IMR-90 (cell line): ENCODE data around the gene HOXD12. TPM values are rescaled to one million over a fixed set of nuclear protein-coding genes. Genes with fewer than 3 reads are reported as not detected.

Experiments
- ATAC-seq: fragments of 200-7000 bp; cut with Tn5 transposase; 2 replicates; pipeline ENCODE4 v1.9.1; 2020; ENCODE audit warnings: low read depth, mild to moderate bottlenecking, moderate library complexity
- BruUV-seq: library from RNA; stranded (reverse); fragments of 400-500 nt; replicated peaks from 2 replicates; lab custom pipeline; 2021; lab: Mats Ljungman, UMichigan
- CTCF ChIA-PET: fragments of 300-600 bp; formaldehyde crosslinking; extraction: SDS; loops from one replicate; lab custom pipeline; 2021; ENCODE audit warnings: antibody characterized with exemption; lab: Yijun Ruan, JAX
- POLR2A ChIA-PET: fragments of 300-600 bp; sonication (Branson Sonifier 250); formaldehyde crosslinking; loops from one replicate; lab custom pipeline; 2022; ENCODE audit warnings: antibody characterized with exemption; ENCODE audit not compliant: unreplicated experiment; lab: Charles Lee
- DNase-seq: peaks from one replicate; pipeline ENCODE4 v3.0.0; 2013
- H2AFZ ChIP-seq: replicated peaks from 2 replicates; pipeline ENCODE3; 2013; ENCODE audit warnings: low read length, mild to moderate bottlenecking; ENCODE audit not compliant: poor library complexity
- H2AK5ac ChIP-seq: 2 replicates; pipeline ENCODE4 v1.6.1; 2013; ENCODE audit warnings: low read depth, low read length, inconsistent platforms
- H2AK9ac ChIP-seq: replicated peaks from 2 replicates; pipeline ENCODE3; 2013; ENCODE audit warnings: mild to moderate bottlenecking, low read depth, low read length, moderate library complexity; ENCODE audit not compliant: poor library complexity
- H2BK120ac ChIP-seq: 2 replicates; pipeline ENCODE4 v1.6.1; 2013; ENCODE audit warnings: low read depth, low read length, inconsistent platforms
- H2BK15ac ChIP-seq: 3 replicates; pipeline ENCODE4 v1.6.1; 2013; ENCODE audit warnings: low read depth, low read length, inconsistent platforms
- H2BK20ac ChIP-seq: 2 replicates; pipeline ENCODE4 v1.6.1; 2013; ENCODE audit warnings: low read depth, mild to moderate bottlenecking, inconsistent platforms, low read length, moderate library complexity
- H2BK5ac ChIP-seq: 2 replicates; pipeline ENCODE4 v1.6.1; 2013; ENCODE audit warnings: mild to moderate bottlenecking, low read depth, low read length, inconsistent platforms; ENCODE audit not compliant: poor library complexity, severe bottlenecking
- H3K14ac ChIP-seq: replicated peaks from 2 replicates; pipeline ENCODE4 v1.6.1; 2013; ENCODE audit warnings: low read depth, low read length, inconsistent platforms
- H3K18ac ChIP-seq: 2 replicates; pipeline ENCODE4 v1.6.1; 2013; ENCODE audit warnings: low read depth, low read length, control low read depth
- H3K23ac ChIP-seq: 2 replicates; pipeline ENCODE4 v1.6.1; 2013; ENCODE audit warnings: low read depth, low read length, inconsistent platforms
- H3K27ac ChIP-seq: 2 replicates; pipeline ENCODE4 v1.5.1; 2013; ENCODE audit warnings: mild to moderate bottlenecking, control low read depth, low read length; ENCODE audit not compliant: insufficient read depth
- H3K27me3 ChIP-seq: 2 replicates; pipeline ENCODE4 v1.6.1; 2013; ENCODE audit warnings: low read length; ENCODE audit not compliant: control insufficient read depth, insufficient read depth
- H3K36me3 ChIP-seq: 2 replicates; pipeline ENCODE4 v1.6.1; 2013; ENCODE audit warnings: low read length, mixed read lengths; ENCODE audit not compliant: control insufficient read depth, insufficient read depth
- H3K4ac ChIP-seq: 2 replicates; pipeline ENCODE4 v1.6.1; 2013; ENCODE audit warnings: low read depth, low read length, inconsistent platforms
- H3K4me1 ChIP-seq: 2 replicates; pipeline ENCODE4 v1.6.1; 2013; ENCODE audit warnings: low read length, mixed read lengths; ENCODE audit not compliant: control insufficient read depth, insufficient read depth
- H3K4me2 ChIP-seq: 2 replicates; pipeline ENCODE4 v1.6.1; 2013; ENCODE audit warnings: low read depth, mild to moderate bottlenecking, control low read depth, low read length, moderate library complexity
- H3K4me3 ChIP-seq: 2 replicates; pipeline ENCODE4 v1.5.1; 2013; ENCODE audit warnings: low read depth, mild to moderate bottlenecking, control low read depth, low read length, moderate library complexity; ENCODE audit not compliant: insufficient read depth
- H3K56ac ChIP-seq: 2 replicates; pipeline ENCODE4 v1.6.1; 2013; ENCODE audit warnings: low read length, inconsistent platforms; ENCODE audit not compliant: insufficient read depth; ENCODE audit errors: extremely low read depth
- H3K79me1 ChIP-seq, 2 experiments: 2 replicates each; pipeline ENCODE4 v1.6.1; 2013; ENCODE audit warnings: low read length in 2 of 2, inconsistent platforms in 1 of 2, low read depth in 1 of 2
- H3K9ac ChIP-seq: 2 replicates; pipeline ENCODE4 v1.6.1; 2013; ENCODE audit warnings: low read depth, low read length, control low read depth
- H3K9me1 ChIP-seq: 2 replicates; pipeline ENCODE4 v1.6.1; 2013; ENCODE audit warnings: low read length, inconsistent platforms; ENCODE audit not compliant: insufficient read depth
- H3K9me3 ChIP-seq: 2 replicates; pipeline ENCODE4 v1.6.1; 2013; ENCODE audit warnings: low read length; ENCODE audit not compliant: control insufficient read depth, insufficient read depth
- H4K20me1 ChIP-seq: 2 replicates; pipeline ENCODE4 v1.6.1; 2013; ENCODE audit warnings: low read length, inconsistent platforms; ENCODE audit not compliant: insufficient read depth
- H4K5ac ChIP-seq: 2 replicates; pipeline ENCODE4 v1.6.1; 2013; ENCODE audit warnings: mild to moderate bottlenecking, low read depth, low read length, control low read depth
- H4K8ac ChIP-seq, 2 experiments: 2 replicates each; pipeline ENCODE4 v1.6.1; 2013; ENCODE audit warnings: low read depth in 2 of 2, low read length in 2 of 2, control low read depth in 1 of 2, inconsistent platforms in 1 of 2
- H4K91ac ChIP-seq: 2 replicates; pipeline ENCODE4 v1.6.1; 2013; ENCODE audit warnings: low read depth, low read length, inconsistent platforms; ENCODE audit not compliant: insufficient read depth
- BHLHE40 ChIP-seq: fragments of 150-350 bp; IDR thresholded peaks from 2 replicates; pipeline ENCODE4 v1.6.1; 2016; ENCODE audit warnings: mild to moderate bottlenecking, low read depth, low read length
- CEBPB ChIP-seq: IDR thresholded peaks from 2 replicates; pipeline ENCODE4 v1.6.1; 2012; ENCODE audit warnings: low read depth, low read length, improper control_type of control experiment
- CHD1 ChIP-seq: IDR thresholded peaks from 2 replicates; pipeline ENCODE4 v1.6.1; 2012; ENCODE audit warnings: low read depth, low read length, improper control_type of control experiment
- ELK1 ChIP-seq: fragments of 150-350 bp; IDR thresholded peaks from 2 replicates; pipeline ENCODE4 v1.6.1; 2016; ENCODE audit warnings: low read depth, mild to moderate bottlenecking, low read length, moderate library complexity, borderline replicate concordance
- FOS ChIP-seq: fragments of 150-350 bp; IDR thresholded peaks from 2 replicates; pipeline ENCODE4 v1.6.1; 2016; ENCODE audit warnings: low read depth, low read length
- MAFK ChIP-seq: IDR thresholded peaks from 2 replicates; pipeline ENCODE4 v1.6.1; 2012; ENCODE audit warnings: low read depth, low read length, improper control_type of control experiment
- MAZ ChIP-seq: IDR thresholded peaks from 2 replicates; pipeline ENCODE4 v1.6.1; 2012; ENCODE audit warnings: low read depth, mild to moderate bottlenecking, low read length, improper control_type of control experiment, moderate library complexity, borderline replicate concordance
- MXI1 ChIP-seq: IDR thresholded peaks from 2 replicates; pipeline ENCODE4 v1.6.1; 2012; ENCODE audit warnings: low read depth, mild to moderate bottlenecking, low read length, moderate library complexity, borderline replicate concordance
- NFE2L2 ChIP-seq: fragments of 150-350 bp; IDR thresholded peaks from 2 replicates; pipeline ENCODE4 v1.6.1; 2016; ENCODE audit warnings: low read depth, mild to moderate bottlenecking, low read length
- RAD21 ChIP-seq: IDR thresholded peaks from 2 replicates; pipeline ENCODE4 v1.6.1; 2012; ENCODE audit warnings: low read length, improper control_type of control experiment
- RCOR1 ChIP-seq: IDR thresholded peaks from 2 replicates; pipeline ENCODE4 v1.6.1; 2012; ENCODE audit warnings: mild to moderate bottlenecking, low read length, improper control_type of control experiment; ENCODE audit not compliant: insufficient replicate concordance
- RFX5 ChIP-seq: IDR thresholded peaks from 2 replicates; pipeline ENCODE4 v1.8.0; 2012; ENCODE audit warnings: low read depth, mild to moderate bottlenecking, low read length, moderate library complexity
- SMC3 ChIP-seq: fragments of 150-350 bp; IDR thresholded peaks from 2 replicates; pipeline ENCODE4 v1.6.1; 2016; ENCODE audit warnings: low read depth, mild to moderate bottlenecking, antibody characterized with exemption, low read length, moderate library complexity
- USF2 ChIP-seq: fragments of 150-350 bp; IDR thresholded peaks from 2 replicates; pipeline ENCODE4 v1.6.1; 2017; ENCODE audit warnings: mild to moderate bottlenecking, antibody characterized with exemption, low read length, low read depth
- WGBS, 2 experiments: methylation state at CpG; one replicate each; pipeline versions ENCODE4 v1.1.5 to v1.1.7; 2013; ENCODE audit warnings: missing lambda C conversion rate in 2 of 2; ENCODE audit not compliant: insufficient read length in 1 of 2; ENCODE audit errors: extremely low coverage in 2 of 2; 5-methylcytosine and 5-hydroxymethylcytosine counted together
- dilution Hi-C: fragments of 300-500 bp; cut with HindIII; formaldehyde crosslinking; loops from one replicate; pipeline ENCODE4 v1.14.3; 2018; ENCODE audit warnings: low sequenced_read_pairs; ENCODE audit not compliant: unreplicated experiment
- in situ Hi-C: fragments of 300-500 bp; cut with MboI; formaldehyde crosslinking; loops from 3 replicates; pipeline ENCODE4 v1.14.3; 2019; ENCODE audit warnings: low sequenced_read_pairs, inconsistent platforms, mixed read lengths
- intact Hi-C: fragments of 100-400 bp; cut with micrococcal nuclease; formaldehyde crosslinking; loops from 2 replicates; pipeline ENCODE4 v1.10.0; 2022
- polyA plus RNA-seq, 3 experiments: library from polyadenylated mRNA; depleted of rRNA; stranded (reverse); fragments of >200 nt; gene quantifications; 2 replicates each; pipeline ENCODE4 v1.2.3, GENCODE V29; 2012; ENCODE audit warnings: low replicate concordance in 1 of 3
- total RNA-seq: library from RNA; depleted of rRNA; stranded (reverse); fragments of >200 nt; gene quantifications from 2 replicates; pipeline ENCODE4 v1.2.3, GENCODE V29; 2012
- TF ChIP-seq, protein P1 (sequence below): conservative IDR thresholded peaks from 2 replicates; pipeline ENCODE4 v1.5.1; 2012; ENCODE audit warnings: mild to moderate bottlenecking, low read depth, low read length, improper control_type of control experiment

Gene HOXD12
- total and polyA plus RNA-seq, 2 of the 4 experiments (the other 2 are of a cell fraction) = not detected

DNA sequence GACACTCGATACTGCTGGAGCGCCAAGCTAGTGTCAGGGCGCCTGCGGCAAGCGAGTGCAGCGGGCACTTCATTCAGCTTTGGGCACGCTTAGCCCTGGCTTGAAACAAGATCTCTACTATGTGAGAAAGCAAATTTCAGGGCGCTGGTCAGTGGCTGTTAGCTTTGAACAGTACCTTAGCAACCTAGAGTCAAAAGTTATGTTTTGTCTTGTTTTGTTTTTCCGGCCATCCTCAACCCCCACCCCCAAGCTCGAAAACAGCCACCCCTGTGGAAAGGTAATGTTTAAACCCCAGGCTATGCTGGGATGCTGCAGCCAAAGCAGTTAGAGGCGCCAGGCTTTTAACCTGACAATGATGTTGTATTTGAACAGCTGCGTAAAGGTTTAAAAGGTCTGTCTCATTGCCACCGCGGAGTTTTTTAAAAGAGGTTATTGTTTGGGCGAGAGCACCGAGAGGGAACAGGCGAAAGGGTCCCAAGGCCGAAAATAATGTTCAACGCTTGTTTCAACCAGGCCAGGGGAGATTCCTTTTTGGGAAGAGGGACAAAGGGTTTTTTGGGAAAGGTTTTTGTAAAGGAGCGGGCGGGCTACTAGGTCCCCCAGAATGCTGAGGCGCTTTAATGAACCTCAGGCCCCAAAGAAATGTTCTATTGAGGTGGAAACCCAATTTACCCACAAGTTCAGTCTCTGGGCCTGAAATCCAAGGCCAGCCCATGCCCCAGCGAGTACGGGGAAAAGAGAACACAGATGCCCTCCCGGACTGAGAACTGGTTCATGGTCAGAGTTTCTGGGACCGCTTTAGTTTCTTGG is 14.7 kb downstream of the HOXD12 start:
- H4K5ac ChIP-seq = no peak overlapping the region
- no peaks in the 10 kb centered on the region for H4K20me1 ChIP-seq
- no peak overlapping the region for H2AFZ ChIP-seq
- DNase-seq = no peak
- no peak overlapping the region for H3K27ac ChIP-seq
- H4K91ac ChIP-seq = no peak overlapping the region
- intact Hi-C loops (no loop called here), dilution Hi-C loops (no loop called here), in situ Hi-C loops (no loop called here)
- H3K36me3 ChIP-seq = no peaks in the 10 kb centered on the region
- CTCF ChIA-PET = interaction anchor here (0.6 to 1.0 kb wide), 3 partner anchors 13 to 286 kb away, joined by 3 to 7 read pairs (median 3); no protein-coding TSS in a partner anchor
- POLR2A ChIA-PET = no interaction called here
- H3K9me1 ChIP-seq = no peaks in the 10 kb centered on the region
- H2BK5ac ChIP-seq = no peak overlapping the region
- no peak overlapping the region for H3K4me2 ChIP-seq
- H2AK5ac ChIP-seq = no peak overlapping the region
- H3K56ac ChIP-seq = no peak overlapping the region
- no peak overlapping the region for H3K9ac ChIP-seq
- no peaks in the 10 kb centered on the region for H3K79me1 ChIP-seq
- H2BK20ac ChIP-seq = no peak overlapping the region
- no peak overlapping the region for H3K18ac ChIP-seq
- no peak overlapping the region for H3K14ac ChIP-seq
- H2BK120ac ChIP-seq = no peak overlapping the region
- H3K4me3 ChIP-seq = no peak overlapping the region
- ATAC-seq = no peak
- no peak overlapping the region for H3K4ac ChIP-seq
- 2% methylated on average over 18 of the region's 26 CpGs; no CpG with 5 or more reads in 1 of the 2 experiments for WGBS, 2 experiments
- no peak overlapping the region for H2BK15ac ChIP-seq
- no peak overlapping the region for H3K23ac ChIP-seq
- H3K9me3 ChIP-seq = peaks cover 12% of the 10 kb centered on the region
- no peak overlapping the region for H2AK9ac ChIP-seq
- no peak overlapping the region for H4K8ac ChIP-seq
- H3K4me1 ChIP-seq = no peaks in the 10 kb centered on the region
- peaks cover 92% of the 10 kb centered on the region for H3K27me3 ChIP-seq
- no TSS peak for BruUV-seq
- TF ChIP-seq CHD1 = no peak
- no peak for TF ChIP-seq BHLHE40
- no peak for TF ChIP-seq RAD21
- no peak for TF ChIP-seq NFE2L2
- no peak for TF ChIP-seq RFX5
- TF ChIP-seq MAFK = no peak
- no peak for TF ChIP-seq MXI1
- no peak for TF ChIP-seq RCOR1
- no peak for TF ChIP-seq SMC3
- no peak for TF ChIP-seq CEBPB
- TF ChIP-seq MAZ = no peak
- no peak for TF ChIP-seq FOS
- TF ChIP-seq, protein P1, sequence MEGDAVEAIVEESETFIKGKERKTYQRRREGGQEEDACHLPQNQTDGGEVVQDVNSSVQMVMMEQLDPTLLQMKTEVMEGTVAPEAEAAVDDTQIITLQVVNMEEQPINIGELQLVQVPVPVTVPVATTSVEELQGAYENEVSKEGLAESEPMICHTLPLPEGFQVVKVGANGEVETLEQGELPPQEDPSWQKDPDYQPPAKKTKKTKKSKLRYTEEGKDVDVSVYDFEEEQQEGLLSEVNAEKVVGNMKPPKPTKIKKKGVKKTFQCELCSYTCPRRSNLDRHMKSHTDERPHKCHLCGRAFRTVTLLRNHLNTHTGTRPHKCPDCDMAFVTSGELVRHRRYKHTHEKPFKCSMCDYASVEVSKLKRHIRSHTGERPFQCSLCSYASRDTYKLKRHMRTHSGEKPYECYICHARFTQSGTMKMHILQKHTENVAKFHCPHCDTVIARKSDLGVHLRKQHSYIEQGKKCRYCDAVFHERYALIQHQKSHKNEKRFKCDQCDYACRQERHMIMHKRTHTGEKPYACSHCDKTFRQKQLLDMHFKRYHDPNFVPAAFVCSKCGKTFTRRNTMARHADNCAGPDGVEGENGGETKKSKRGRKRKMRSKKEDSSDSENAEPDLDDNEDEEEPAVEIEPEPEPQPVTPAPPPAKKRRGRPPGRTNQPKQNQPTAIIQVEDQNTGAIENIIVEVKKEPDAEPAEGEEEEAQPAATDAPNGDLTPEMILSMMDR = no peak
- TF ChIP-seq USF2 = no peak
- TF ChIP-seq ELK1 = no peak
